ENCODE results near the gene MCC. TPM values are rescaled to one million over a fixed set of nuclear protein-coding genes. Genes with fewer than 3 reads are reported as not detected.

MCC gene
- total RNA-seq, 1 experiment from 2014 or later: 7.1 TPM

GRCh38 chr5:113065626-113066025 lies 422.6 kb downstream of the MCC start:
- Histone ChIP-seq H2AFZ (ENCODE audit: low read length) (no peak overlapping the region), H3K79me2 (ENCODE audit: low read length) (no peaks in the 10 kb centered on the region), H3K9me3 (ENCODE audit: low read length) (no peaks in the 10 kb centered on the region), H3K9ac (ENCODE audit: low read length) (no peak overlapping the region), H3F3A (ENCODE audit: low read length, unreplicated experiment) (no peaks in the 10 kb centered on the region), H3K4me1 (ENCODE audit: insufficient read depth, low read length) (peaks cover 21% of the 10 kb centered on the region), H3K4me2 (ENCODE audit: low read length) (no peak overlapping the region), H3K9me2 (replicated peaks; ENCODE audit: low read length) (no peaks in the 10 kb centered on the region), H3K27me3 (ENCODE audit: low read length) (no peaks in the 10 kb centered on the region), H4K20me1 (ENCODE audit: low read length) (no peaks in the 10 kb centered on the region), H3K27ac (ENCODE audit: low read length) (no peak overlapping the region), H3K4me3 (ENCODE audit: low read length) (no peak overlapping the region), H3K36me3 (ENCODE audit: low read depth, low read length) (no peaks in the 10 kb centered on the region)
- no TSS peak for BruUV-seq (replicated peaks)
- TF ChIP-seq EZH2phosphoT487 (IDR thresholded peaks at IDR 0.05; ENCODE audit: borderline replicate concordance, low read length): no peak
- TF ChIP-seq CTCF (conservative IDR thresholded peaks at IDR 0.05; ENCODE audit: low read depth, low read length): no peak
- TF ChIP-seq EZH2 (IDR thresholded peaks at IDR 0.05; ENCODE audit: low read length, unreplicated experiment): no peak
- intact Hi-C loops (cut with micrococcal nuclease): no loop called here
- POLR2A ChIA-PET (ENCODE audit: unreplicated experiment): no interaction called here
- no peak for DNase-seq
- CTCF ChIA-PET: no interaction called here
- peak; percentile 37; the same call in 1 of the 2 replicates for ATAC-seq

GRCh38 chr5:113064806-113065205 lies 423.4 kb downstream of the MCC start:
- H3K4me1 ChIP-seq (ENCODE audit: insufficient read depth, low read length): peaks cover 21% of the 10 kb centered on the region
- no TSS peak for BruUV-seq (replicated peaks)
- no peaks in the 10 kb centered on the region for H4K20me1 ChIP-seq (ENCODE audit: low read length)
- no peaks in the 10 kb centered on the region for H3K36me3 ChIP-seq (ENCODE audit: low read depth, low read length)
- H3K9ac ChIP-seq (ENCODE audit: low read length): no peak overlapping the region
- CTCF ChIA-PET: no interaction called here
- no peaks in the 10 kb centered on the region for H3F3A ChIP-seq (ENCODE audit: low read length, unreplicated experiment)
- no peaks in the 10 kb centered on the region for H3K9me2 ChIP-seq (replicated peaks; ENCODE audit: low read length)
- ATAC-seq (no peak), DNase-seq (no peak)
- no peaks in the 10 kb centered on the region for H3K9me3 ChIP-seq (ENCODE audit: low read length)
- intact Hi-C loops (cut with micrococcal nuclease): no loop called here
- TF ChIP-seq EZH2 (IDR thresholded peaks at IDR 0.05; ENCODE audit: low read length, unreplicated experiment) (no peak), CTCF (conservative IDR thresholded peaks at IDR 0.05; ENCODE audit: low read depth, low read length) (no peak), EZH2phosphoT487 (IDR thresholded peaks at IDR 0.05; ENCODE audit: borderline replicate concordance, low read length) (no peak)
- no peak overlapping the region for H3K27ac ChIP-seq (ENCODE audit: low read length)
- no peak overlapping the region for H2AFZ ChIP-seq (ENCODE audit: low read length)
- H3K27me3 ChIP-seq (ENCODE audit: low read length): no peaks in the 10 kb centered on the region
- no peak overlapping the region for H3K4me2 ChIP-seq (ENCODE audit: low read length)
- POLR2A ChIA-PET (ENCODE audit: unreplicated experiment): interaction anchor here (0.5 kb wide), 1 partner anchor 358 kb away, joined by 3 read pairs; no protein-coding TSS in a partner anchor
- H3K79me2 ChIP-seq (ENCODE audit: low read length): no peaks in the 10 kb centered on the region
- no peak overlapping the region for H3K4me3 ChIP-seq (ENCODE audit: low read length)

- H3K27me3 ChIP-seq (ENCODE audit: low read length): no peaks in the 10 kb centered on the region
- no peaks in the 10 kb centered on the region for H3K9me3 ChIP-seq (ENCODE audit: low read length)
- no peak overlapping the region for H3K4me2 ChIP-seq (ENCODE audit: low read length)
- ChIA-PET POLR2A (ENCODE audit: unreplicated experiment) (no interaction called here), CTCF (no interaction called here)
- no peak overlapping the region for H3K27ac ChIP-seq (ENCODE audit: low read length)
- intact Hi-C loops (cut with micrococcal nuclease): no loop called here
- H3K36me3 ChIP-seq (ENCODE audit: low read depth, low read length): no peaks in the 10 kb centered on the region
- ATAC-seq: no peak
- no TSS peak for BruUV-seq (replicated peaks)
- no peaks in the 10 kb centered on the region for H4K20me1 ChIP-seq (ENCODE audit: low read length)
- TF ChIP-seq CTCF (conservative IDR thresholded peaks at IDR 0.05; ENCODE audit: low read depth, low read length) (no peak), EZH2 (IDR thresholded peaks at IDR 0.05; ENCODE audit: low read length, unreplicated experiment) (no peak), EZH2phosphoT487 (IDR thresholded peaks at IDR 0.05; ENCODE audit: borderline replicate concordance, low read length) (no peak)
- peaks cover 21% of the 10 kb centered on the region for H3K4me1 ChIP-seq (ENCODE audit: insufficient read depth, low read length)
- no peaks in the 10 kb centered on the region for H3K79me2 ChIP-seq (ENCODE audit: low read length)
- no peaks in the 10 kb centered on the region for H3K9me2 ChIP-seq (replicated peaks; ENCODE audit: low read length)
- H2AFZ ChIP-seq (ENCODE audit: low read length): no peak overlapping the region
- DNase-seq: no peak
- H3K9ac ChIP-seq (ENCODE audit: low read length): no peak overlapping the region
- H3K4me3 ChIP-seq (ENCODE audit: low read length): no peak overlapping the region
- H3F3A ChIP-seq (ENCODE audit: low read length, unreplicated experiment): no peaks in the 10 kb centered on the region
These were observed 424.3 kb downstream of the MCC start for GRCh38 chr5:113063927-113064326.

Measured in PC-3 (cell line).